ENCODE results near the gene D2HGDH. TPM values are rescaled to one million over a fixed set of nuclear protein-coding genes. Genes with fewer than 3 reads are reported as not detected.

The D2HGDH gene
- total and polyA plus RNA-seq, 2 of the 13 experiments (the other 11 are each of a cell fraction or from before 2014, with no cell fraction given): 19.2 to 20.3 TPM

- TF ChIP-seq SAP130 (CRISPR knock-in tag; IDR thresholded peaks at IDR 0.05; ENCODE audit: low read depth): peak; percentile 64
- TF ChIP-seq REPIN1 (CRISPR knock-in tag; IDR thresholded peaks at IDR 0.05; ENCODE audit: borderline replicate concordance, low read depth): peak; percentile 85
- peak; percentile 80; the same call in 1 of the 2 replicates for TF ChIP-seq BCL3 (CRISPR knock-in tag; IDR thresholded peaks at IDR 0.05)
- TF ChIP-seq THAP11 (CRISPR knock-in tag; IDR thresholded peaks at IDR 0.05): peak; percentile 34; the same call in 1 of the 2 replicates
- no peak for TF ChIP-seq SMARCE1 (IDR thresholded peaks at IDR 0.05; ENCODE audit: borderline replicate concordance)
- no peak for TF ChIP-seq KDM5A (IDR thresholded peaks at IDR 0.05; ENCODE audit: borderline replicate concordance, low read length)
- peak; percentile 96 for TF ChIP-seq ZNF724P (CRISPR knock-in tag; IDR thresholded peaks at IDR 0.05; ENCODE audit: borderline replicate concordance)
- no peak for TF ChIP-seq MZF1 (CRISPR knock-in tag; IDR thresholded peaks at IDR 0.05; ENCODE audit: borderline replicate concordance)
- peak; percentile 27; the same call in 1 of the 2 replicates for TF ChIP-seq ZBTB8A (CRISPR knock-in tag; IDR thresholded peaks at IDR 0.05; ENCODE audit: borderline replicate concordance, low read depth)
- TF ChIP-seq ZNF281 (CRISPR knock-in tag; IDR thresholded peaks at IDR 0.05; ENCODE audit: borderline replicate concordance): peak; percentile 59; the same call in 1 of the 2 replicates
- no peak for TF ChIP-seq ZNF207 (IDR thresholded peaks at IDR 0.05; ENCODE audit: borderline replicate concordance)
- peak; percentile 87 for TF ChIP-seq CCDC6 (CRISPR knock-in tag; IDR thresholded peaks at IDR 0.05)
- no peak; the same call in 1 of the 2 replicates for TF ChIP-seq AKAP8 (CRISPR knock-in tag; IDR thresholded peaks at IDR 0.05)
- TF ChIP-seq PCBP2 (optimal IDR thresholded peaks at IDR 0.05; ENCODE audit: low read depth, low read length, poor library complexity, severe bottlenecking): no peak
- TF ChIP-seq CBFB (CRISPR knock-in tag; IDR thresholded peaks at IDR 0.05): peak; percentile 80; the same call in 1 of the 2 replicates
- no peak; the same call in 1 of the 2 replicates for TF ChIP-seq ZNF891 (CRISPR knock-in tag; IDR thresholded peaks at IDR 0.05)
- no peak for TF ChIP-seq RAD51 (IDR thresholded peaks at IDR 0.05; ENCODE audit: borderline replicate concordance)
- no peak for TF ChIP-seq ZNF615 (CRISPR knock-in tag; IDR thresholded peaks at IDR 0.05; ENCODE audit: borderline replicate concordance)
- peak; percentile 78 for TF ChIP-seq SATB2 (CRISPR knock-in tag; IDR thresholded peaks at IDR 0.05)
- TF ChIP-seq PCBP1 (IDR thresholded peaks at IDR 0.05; ENCODE audit: borderline replicate concordance, low read depth, low read length): no peak; the same call in 1 of the 2 replicates
- TF ChIP-seq GABPB1 (CRISPR knock-in tag; IDR thresholded peaks at IDR 0.05): peak; percentile 74
- TF ChIP-seq ZNF10 (CRISPR knock-in tag; IDR thresholded peaks at IDR 0.05; ENCODE audit: borderline replicate concordance, low read depth): no peak
- peak; percentile 53; the same call in 1 of the 2 replicates for TF ChIP-seq FOXP4 (CRISPR knock-in tag; IDR thresholded peaks at IDR 0.05)
- TF ChIP-seq ZNF780A (CRISPR knock-in tag; IDR thresholded peaks at IDR 0.05): no peak
Observed at GRCh38 chr2:241771286-241772062, 37.0 kb downstream of the D2HGDH start (continued).

Data from HepG2 (cell line).